Measurements from ENCODE around the gene KLF4.

- TF ChIP-seq CTCF (IDR thresholded peaks at IDR 0.05), result no peak
- TF ChIP-seq POLR2A (IDR thresholded peaks at IDR 0.05), result no peak
Measured at GRCh38 chr9:107496976-107497375, 7.4 kb upstream of the KLF4 start.

Measured in body of pancreas (tissue), 4 donors.